ENCODE measurements around the gene R3HDML.

GRCh38 chr20:44301285-44301684 lies 35.6 kb upstream of the R3HDML start:
- no peak for TF ChIP-seq CTCF (IDR thresholded peaks at IDR 0.05)
- TF ChIP-seq POLR2A (IDR thresholded peaks at IDR 0.05) = no peak
- TF ChIP-seq EP300 (IDR thresholded peaks at IDR 0.05) = no peak

Data from tibial nerve (tissue), 4 donors.